ENCODE results near the gene AUTS2.
A peak's percentile ranks its signal among the peaks of the same experiment; 100 is the strongest.

Gene AUTS2

GRCh38 chr7:70574970-70575799 lies 976.9 kb downstream of the AUTS2 start:
- TF ChIP-seq CTCF (conservative IDR thresholded peaks at IDR 0.05; ENCODE audit: low read length) = no peak
- no peak overlapping the region for H3K4me3 ChIP-seq (ENCODE audit: low read length)
- DNase-seq (ENCODE audit: low read depth) = peak; percentile 28

- TF ChIP-seq CTCF (conservative IDR thresholded peaks at IDR 0.05; ENCODE audit: low read length) = no peak
- no peak overlapping the region for H3K4me3 ChIP-seq (ENCODE audit: low read length)
- no peak for DNase-seq (ENCODE audit: low read depth)
Observed at GRCh38 chr7:70577078-70577477, 978.8 kb downstream of the AUTS2 start.

DNA sequence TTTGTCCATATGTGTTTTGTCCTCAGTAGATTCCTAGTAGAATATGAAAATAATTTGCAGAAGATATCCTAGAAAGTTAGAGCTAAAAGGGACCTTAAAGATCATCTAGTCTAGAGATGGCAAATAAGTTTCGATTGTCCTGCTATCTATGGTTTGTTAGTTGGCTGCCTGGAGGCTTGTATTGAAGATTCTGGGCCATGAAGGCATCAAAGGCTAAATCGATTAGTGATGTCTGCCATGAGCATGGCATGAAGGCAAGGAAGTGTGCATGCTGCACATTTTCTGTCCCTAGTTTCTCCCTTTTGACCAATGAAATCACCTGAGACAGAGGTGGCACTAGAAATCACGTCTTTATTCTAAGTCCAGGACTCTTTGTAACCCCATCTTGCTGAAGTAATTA lies 979.9 kb downstream of the AUTS2 start:
- no peak for TF ChIP-seq CTCF (conservative IDR thresholded peaks at IDR 0.05; ENCODE audit: low read length)
- no peak overlapping the region for H3K4me3 ChIP-seq (ENCODE audit: low read length)
- DNase-seq (ENCODE audit: low read depth) = no peak

DNA sequence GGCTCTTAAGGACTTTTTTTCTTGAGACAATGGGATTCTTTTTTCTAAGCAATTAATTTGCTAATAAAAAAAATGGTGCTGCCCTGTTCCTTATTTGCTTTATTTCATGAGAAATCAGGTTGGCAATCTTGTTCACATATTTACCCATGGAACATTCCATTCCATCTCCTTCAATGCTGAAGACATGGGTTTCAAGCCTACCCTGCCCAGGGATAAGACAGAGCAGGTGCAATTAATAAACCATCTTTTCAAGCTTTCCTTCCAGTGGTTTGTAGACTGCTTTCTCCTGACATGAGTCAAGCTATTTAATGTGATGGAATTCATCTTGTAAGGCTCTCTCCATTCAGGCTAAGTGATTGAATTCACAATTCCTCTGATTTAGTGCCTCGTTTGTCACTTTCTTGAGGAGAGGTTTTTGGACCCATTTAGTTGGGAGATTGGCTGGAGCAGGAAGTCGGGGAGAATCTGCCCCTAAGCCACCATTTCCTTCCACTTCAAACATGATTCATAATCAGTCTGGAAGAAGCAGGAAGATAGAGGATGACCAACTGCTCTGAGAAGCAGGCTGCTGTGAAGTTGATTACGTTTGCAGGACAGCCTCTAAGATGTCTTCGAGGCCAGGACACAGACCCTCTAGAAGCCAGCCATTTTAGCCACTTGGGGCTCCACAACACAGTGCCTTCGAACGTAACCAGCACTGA lies 981.3 kb downstream of the AUTS2 start:
- no peak overlapping the region for H3K4me3 ChIP-seq (ENCODE audit: low read length)
- DNase-seq (ENCODE audit: low read depth) = no peak
- TF ChIP-seq CTCF (conservative IDR thresholded peaks at IDR 0.05; ENCODE audit: low read length) = no peak

DNA sequence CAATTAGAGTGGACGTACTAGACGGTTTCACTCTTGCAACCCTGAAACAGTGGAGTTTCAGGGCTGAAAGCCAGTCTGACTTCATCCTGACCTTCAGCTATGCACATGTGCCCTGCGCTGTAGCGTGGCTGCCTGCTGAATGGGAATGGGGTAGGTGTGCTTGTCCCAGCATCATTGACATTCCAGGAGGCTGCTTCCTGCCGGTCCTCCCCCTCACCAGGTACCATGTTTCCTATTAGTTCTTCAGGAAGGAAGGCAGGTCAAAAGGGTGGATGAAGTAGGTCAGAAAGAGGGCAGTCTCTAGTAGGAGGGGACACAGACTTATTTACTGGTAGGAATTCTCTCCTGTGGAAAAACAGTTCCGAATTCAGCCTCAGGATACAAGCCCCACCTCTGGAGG lies 981.9 kb downstream of the AUTS2 start:
- no peak for TF ChIP-seq CTCF (conservative IDR thresholded peaks at IDR 0.05; ENCODE audit: low read length)
- DNase-seq (ENCODE audit: low read depth) = no peak
- no peak overlapping the region for H3K4me3 ChIP-seq (ENCODE audit: low read length)

GRCh38 chr7:70582927-70583895 lies 984.9 kb downstream of the AUTS2 start:
- no peak for DNase-seq (ENCODE audit: low read depth)
- no peak for TF ChIP-seq CTCF (conservative IDR thresholded peaks at IDR 0.05; ENCODE audit: low read length)
- no peak overlapping the region for H3K4me3 ChIP-seq (ENCODE audit: low read length)

Measured in AG10803 (cell line).